Activated CD4-positive, alpha-beta T cell treated with anti-CD3 and anti-CD28 coated beads for 4 hours (primary cell): ENCODE data around the gene CADM4.
"Not testable (repeated sequence)": the region's sequence is repeated elsewhere in the genome, so short reads cannot be mapped to it uniquely, and the experiment has no call there.

Source experiments
- DNase-seq, 2 donors: peaks; one replicate each; pipeline ENCODE4 v3.0.0-alpha.2; 2020

The CADM4 gene, protein sequence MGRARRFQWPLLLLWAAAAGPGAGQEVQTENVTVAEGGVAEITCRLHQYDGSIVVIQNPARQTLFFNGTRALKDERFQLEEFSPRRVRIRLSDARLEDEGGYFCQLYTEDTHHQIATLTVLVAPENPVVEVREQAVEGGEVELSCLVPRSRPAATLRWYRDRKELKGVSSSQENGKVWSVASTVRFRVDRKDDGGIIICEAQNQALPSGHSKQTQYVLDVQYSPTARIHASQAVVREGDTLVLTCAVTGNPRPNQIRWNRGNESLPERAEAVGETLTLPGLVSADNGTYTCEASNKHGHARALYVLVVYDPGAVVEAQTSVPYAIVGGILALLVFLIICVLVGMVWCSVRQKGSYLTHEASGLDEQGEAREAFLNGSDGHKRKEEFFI

DNA sequence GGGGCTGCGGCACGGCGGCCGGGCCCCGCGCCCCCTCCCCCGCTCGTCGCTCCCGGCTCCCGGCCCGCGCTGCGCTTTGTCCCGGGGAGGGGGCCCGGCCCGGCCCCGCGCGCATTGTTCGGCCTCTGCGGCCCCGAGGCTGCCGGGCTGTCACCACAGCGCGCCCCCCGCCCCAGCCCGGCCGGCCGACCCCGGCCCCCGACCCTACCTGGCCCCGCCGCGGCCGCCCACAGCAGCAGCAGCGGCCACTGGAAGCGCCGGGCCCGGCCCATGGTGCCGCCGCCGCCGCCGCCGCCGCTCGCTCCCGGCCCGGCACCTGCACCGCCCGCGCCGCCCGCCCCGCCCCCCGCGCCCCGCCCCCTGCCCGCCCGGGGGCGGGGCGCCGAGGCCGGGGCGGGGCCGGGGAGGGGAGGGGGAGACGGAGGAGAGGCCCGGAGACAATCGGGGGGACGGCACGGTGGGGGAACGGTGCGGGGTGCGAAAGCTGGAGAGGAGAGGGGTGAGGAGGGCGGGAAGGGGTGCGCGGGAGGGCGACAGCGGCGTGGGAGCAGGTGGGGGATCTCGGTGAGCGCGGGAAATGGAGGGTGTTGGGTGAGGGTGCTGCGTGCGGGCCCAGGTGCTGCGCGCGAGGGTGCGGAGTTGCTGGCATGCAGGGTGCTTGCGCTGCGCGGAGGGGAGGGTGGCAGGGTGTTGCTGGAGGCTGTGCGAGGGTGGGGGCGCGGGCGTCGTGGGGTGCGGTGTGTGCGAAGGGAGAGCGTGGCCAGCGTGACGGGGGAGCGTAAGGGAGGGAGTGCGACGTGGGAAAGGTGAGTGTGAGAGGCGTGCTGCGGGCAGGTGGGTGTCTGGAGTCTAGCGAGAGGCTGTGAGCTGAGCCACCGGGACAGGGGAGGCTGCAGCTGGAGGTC is at the start of gene CADM4:
Gene CADM4, minus strand, starts transcription at position 332 of the 905 bp plus-strand sequence. Its CDS starts 60 bp downstream, at position 272.
- DNase-seq, result peak; percentile 49 to 52

GRCh38 chr19:43688059-43688701 is 48.5 kb upstream of the CADM4 start:
- DNase-seq, result no peak

GRCh38 chr19:43687660-43687997 is 48.0 kb upstream of the CADM4 start:
- no peak for DNase-seq

- no peak for DNase-seq
Measured at GRCh38 chr19:43684326-43684725, 44.7 kb upstream of the CADM4 start.

GRCh38 chr19:43683905-43684304 is 44.3 kb upstream of the CADM4 start:
- DNase-seq, result no peak

GRCh38 chr19:43682824-43683661 is 43.4 kb upstream of the CADM4 start:
- no peak for DNase-seq

GRCh38 chr19:43682269-43682668 is 42.6 kb upstream of the CADM4 start:
- DNase-seq, result not testable (repeated sequence)

- DNase-seq, result no peak
Measured at GRCh38 chr19:43681821-43682220, 42.2 kb upstream of the CADM4 start.

DNA sequence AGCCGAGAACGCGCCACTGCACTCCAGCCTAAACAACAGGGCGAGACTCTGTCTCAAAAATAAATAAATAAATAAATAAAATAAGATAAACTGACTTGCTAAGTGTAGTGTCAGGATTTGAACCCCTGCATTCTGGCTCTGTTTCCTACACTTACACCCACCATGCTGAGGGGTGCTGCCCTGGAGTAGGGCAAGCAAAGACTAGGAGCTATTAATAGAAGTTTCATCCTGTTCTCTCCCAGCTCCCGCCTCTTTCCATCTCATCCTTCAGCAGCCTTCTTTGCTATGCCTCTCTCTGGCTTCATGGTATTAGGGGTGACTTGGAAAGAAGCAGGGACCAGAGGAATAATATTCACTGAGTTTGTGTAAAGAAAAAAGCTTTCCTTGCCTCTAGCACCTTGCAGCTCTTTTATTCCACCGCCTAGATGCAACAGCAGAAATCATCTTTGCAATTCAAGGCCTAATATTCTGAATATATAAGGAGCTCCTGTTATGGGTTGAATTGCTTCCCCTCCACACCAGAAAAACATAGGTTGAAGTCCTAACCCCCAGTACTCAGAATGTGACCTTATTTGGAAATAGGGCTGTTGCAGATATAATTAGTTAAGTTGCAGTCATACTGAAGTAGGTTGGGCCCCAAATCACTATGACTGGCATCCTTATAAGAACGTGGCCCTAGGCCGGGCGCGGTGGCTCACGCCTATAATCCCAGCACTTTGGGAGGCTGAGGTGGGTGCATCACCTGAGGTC is 39.0 kb upstream of the CADM4 start:
- no peak for DNase-seq

GRCh38 chr19:43675906-43676305 is 36.3 kb upstream of the CADM4 start:
- no peak for DNase-seq

GRCh38 chr19:43675269-43675879 is 35.7 kb upstream of the CADM4 start:
- DNase-seq, result no peak

DNA sequence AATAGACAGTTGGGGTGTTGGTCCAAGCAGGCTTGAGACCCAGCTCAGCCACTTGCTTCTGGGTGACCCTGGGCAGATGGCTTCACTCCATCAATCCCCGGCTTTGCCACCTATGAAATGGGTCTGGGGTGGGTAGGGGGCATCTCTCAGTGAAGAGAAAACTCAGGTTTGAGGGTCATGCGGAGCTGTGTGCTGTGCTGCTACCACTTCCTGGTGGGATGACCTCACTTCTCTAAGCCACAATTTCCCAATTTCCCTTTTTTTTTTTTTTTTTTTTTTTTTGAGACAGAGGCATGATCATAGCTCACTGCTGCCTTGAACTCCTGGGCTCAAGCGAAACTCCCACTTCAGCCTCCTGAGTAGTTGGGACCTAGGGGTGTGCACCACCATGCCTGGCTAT is 34.9 kb upstream of the CADM4 start:
- DNase-seq, result no peak

GRCh38 chr19:43674183-43674582 is 34.5 kb upstream of the CADM4 start:
- DNase-seq, result no peak

- no peak for DNase-seq
Measured at GRCh38 chr19:43673637-43674036, 34.0 kb upstream of the CADM4 start.

DNA sequence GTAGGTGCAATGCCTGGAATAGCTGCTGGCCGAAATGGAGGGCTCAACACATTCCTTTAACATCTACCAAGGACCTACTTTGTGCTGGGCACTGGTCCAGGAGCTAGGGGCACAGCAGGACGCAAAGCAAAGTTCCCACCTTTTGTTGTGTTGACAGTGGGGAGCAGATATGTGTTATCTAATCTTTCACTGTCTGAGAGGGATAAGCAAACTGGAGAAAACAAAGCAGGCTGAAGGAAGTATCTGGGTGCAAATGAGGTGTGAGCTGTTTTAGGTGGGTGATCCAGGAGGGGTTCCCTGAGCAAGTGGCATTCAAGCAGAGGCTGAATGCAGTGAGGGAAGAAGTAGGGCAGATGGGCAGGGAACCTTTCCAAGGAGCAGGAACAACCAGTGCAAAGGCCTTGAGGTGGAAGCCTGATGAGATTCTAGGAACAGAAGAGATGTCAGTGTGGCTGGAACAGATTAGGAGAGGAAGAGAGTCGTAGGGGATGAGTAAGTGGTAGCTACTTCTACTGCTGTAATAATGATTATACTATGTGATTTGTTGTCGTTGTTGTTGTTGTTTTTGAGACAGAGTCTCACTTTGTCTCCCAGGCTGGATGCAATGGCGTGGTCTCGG is 32.5 kb upstream of the CADM4 start:
- DNase-seq, result no peak

GRCh38 chr19:43668406-43669109 is 28.9 kb upstream of the CADM4 start:
- peak; percentile 95 to 96 for DNase-seq

DNA sequence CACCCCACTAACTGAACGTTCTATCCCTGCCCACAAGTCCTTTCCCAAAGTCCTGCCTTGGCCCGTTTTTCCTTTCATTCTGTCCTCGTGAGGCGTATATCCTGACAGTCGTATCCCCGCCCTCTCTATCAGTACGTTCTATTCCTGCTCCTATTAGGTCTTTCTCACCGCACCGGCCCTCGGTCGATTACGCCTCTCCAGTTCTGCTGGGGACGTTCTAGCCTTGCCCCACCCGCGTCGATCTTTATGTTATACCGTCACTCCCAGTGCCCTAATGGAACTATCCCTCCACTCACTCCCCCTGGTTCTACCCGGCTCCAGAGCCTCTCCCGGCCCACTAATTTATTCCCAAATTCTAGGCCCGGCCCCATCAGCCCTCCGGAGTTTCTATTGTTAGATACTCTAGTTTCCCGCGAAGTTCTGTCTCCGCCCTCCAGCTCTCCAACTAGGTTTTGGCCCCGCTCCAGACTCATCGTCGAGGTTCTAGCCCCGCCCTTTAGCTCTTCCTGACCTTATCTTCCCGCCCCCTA is 28.3 kb upstream of the CADM4 start:
- peak in 1 of 2 donors; percentile 3 for DNase-seq

DNA sequence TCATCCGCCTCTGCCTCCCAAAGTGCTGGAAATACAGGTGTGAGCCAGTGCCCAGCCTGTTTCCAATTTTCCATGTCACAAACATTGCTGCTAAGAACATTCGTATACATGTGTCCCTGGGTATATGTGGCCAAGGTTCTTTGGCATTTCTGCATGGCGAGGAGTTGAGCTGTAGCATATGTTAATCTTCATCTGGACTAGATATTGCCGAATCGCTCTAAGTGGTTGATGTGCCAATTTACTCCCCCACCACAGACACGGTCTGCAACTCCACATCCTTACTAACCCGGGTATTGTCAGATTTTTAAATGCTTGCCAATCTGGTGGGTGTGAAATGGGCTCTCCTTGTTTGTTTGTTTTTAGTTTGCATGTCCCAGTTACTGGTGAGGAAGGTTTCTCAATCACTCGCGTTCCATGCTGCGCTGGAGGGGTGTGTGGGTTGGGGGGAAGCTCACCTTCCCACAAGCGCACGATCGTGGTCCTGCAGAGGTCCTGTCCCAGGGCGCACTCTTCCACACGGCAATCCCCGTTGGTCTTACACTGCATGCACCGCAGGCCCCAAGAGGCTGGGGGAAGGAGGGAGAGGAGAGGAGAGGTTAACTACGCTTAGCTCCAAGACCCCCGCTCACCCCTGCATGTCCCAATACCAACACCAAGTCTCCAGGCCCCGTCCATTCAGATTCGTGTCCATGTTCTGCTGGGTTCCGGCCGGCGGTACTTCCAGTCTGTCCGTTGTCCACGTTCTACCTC is 27.7 kb upstream of the CADM4 start:
- DNase-seq, result no peak

DNA sequence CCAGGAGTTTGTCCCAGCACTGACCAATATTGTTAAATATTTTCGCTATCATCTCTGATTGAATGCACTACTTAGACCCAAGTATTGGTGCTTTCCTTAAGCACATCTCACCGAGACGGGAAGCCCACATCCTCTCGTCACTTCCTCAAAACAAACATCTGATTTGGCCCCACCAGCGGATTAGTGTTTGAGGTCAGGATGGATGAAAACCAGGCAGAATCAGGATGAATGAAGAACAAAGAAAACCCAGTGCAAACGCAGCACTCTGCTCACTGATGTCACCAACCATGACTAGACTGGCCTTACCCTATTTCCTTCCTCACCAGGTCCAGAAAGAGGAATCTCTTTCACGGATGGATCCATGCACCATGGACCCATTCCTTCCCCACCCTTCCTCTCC is 24.4 kb upstream of the CADM4 start:
- DNase-seq, result no peak
